Activated naive CD4-positive, alpha-beta T cell treated with anti-CD3 and anti-CD28 coated beads, Interleukin-2, amount 50 U/mL, for 24 hours (primary cell): Measurements from ENCODE around the gene HIPK4.
"Not testable (repeated sequence)": the region's sequence is repeated elsewhere in the genome, so short reads cannot be mapped to it uniquely, and the experiment has no call there.

Experiments
- H3K27ac Mint-ChIP-seq: one replicate; pipeline ENCODE4 v1.8.0; 2021; ENCODE audit warnings: mild to moderate bottlenecking, mixed read lengths
- H3K27me3 Mint-ChIP-seq: one replicate; pipeline ENCODE4 v1.8.0; 2021; ENCODE audit warnings: mixed read lengths
- H3K36me3 Mint-ChIP-seq: one replicate; pipeline ENCODE4 v1.8.0; 2021; ENCODE audit warnings: mixed read lengths
- H3K4me1 Mint-ChIP-seq: one replicate; pipeline ENCODE4 v1.8.0; 2021; ENCODE audit warnings: mixed read lengths
- H3K4me3 Mint-ChIP-seq: one replicate; pipeline ENCODE4 v1.8.0; 2021; ENCODE audit warnings: mild to moderate bottlenecking, mixed read lengths
- H3K9me3 Mint-ChIP-seq: one replicate; pipeline ENCODE4 v1.8.0; 2021; ENCODE audit warnings: mixed read lengths

Gene HIPK4

DNA sequence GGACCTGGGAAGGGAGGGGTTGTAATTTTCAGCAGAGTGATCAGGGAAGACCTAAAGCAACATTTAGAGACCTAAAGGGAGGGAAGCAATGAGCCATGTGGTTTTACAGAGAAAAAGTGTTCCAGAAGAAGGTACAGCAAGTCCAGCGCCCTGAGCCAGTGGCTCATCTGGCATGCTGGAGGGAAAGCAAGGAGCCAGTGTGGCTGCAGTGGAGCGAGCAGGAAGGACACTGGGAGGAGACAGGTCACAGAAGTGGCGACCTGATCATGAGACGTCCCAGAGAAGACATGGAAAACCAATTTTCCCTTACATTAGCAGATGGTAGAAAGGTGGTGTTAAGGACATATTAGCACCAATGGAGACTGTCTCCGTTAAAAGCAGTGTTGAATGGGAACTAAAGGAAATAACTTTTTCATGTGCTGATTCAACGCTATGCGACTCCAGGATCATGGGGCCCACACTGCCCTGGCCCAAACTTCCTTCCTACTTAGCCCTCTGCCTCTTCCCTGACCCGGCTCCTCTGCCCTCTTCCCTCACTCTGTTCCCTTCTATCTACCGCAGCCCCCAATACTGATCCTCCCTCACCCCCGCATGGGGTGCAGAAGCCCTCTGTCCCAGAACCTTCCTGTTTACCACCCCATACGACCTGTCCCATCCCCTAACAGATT lies 47.2 kb downstream of the HIPK4 start:
- Mint-ChIP-seq H3K4me1 (peaks cover 41% of the 10 kb centered on the region), H3K4me3 (no peak overlapping the region), H3K27me3 (no peaks in the 10 kb centered on the region), H3K36me3 (peaks cover 8% of the 10 kb centered on the region), H3K9me3 (no peaks in the 10 kb centered on the region), H3K27ac (no peak overlapping the region)

GRCh38 chr19:40341601-40342482 lies 48.1 kb downstream of the HIPK4 start:
- H3K27ac Mint-ChIP-seq = no peak overlapping the region
- H3K36me3 Mint-ChIP-seq = peaks cover 8% of the 10 kb centered on the region
- H3K4me3 Mint-ChIP-seq = no peak overlapping the region
- H3K27me3 Mint-ChIP-seq = no peaks in the 10 kb centered on the region
- no peaks in the 10 kb centered on the region for H3K9me3 Mint-ChIP-seq
- H3K4me1 Mint-ChIP-seq = peaks cover 34% of the 10 kb centered on the region

- Mint-ChIP-seq H3K4me3 (no peak overlapping the region), H3K27ac (no peak overlapping the region), H3K4me1 (peaks cover 24% of the 10 kb centered on the region), H3K9me3 (no peaks in the 10 kb centered on the region), H3K36me3 (peaks cover 9% of the 10 kb centered on the region), H3K27me3 (no peaks in the 10 kb centered on the region)
Observed at GRCh38 chr19:40339018-40339728, 50.8 kb downstream of the HIPK4 start.

DNA sequence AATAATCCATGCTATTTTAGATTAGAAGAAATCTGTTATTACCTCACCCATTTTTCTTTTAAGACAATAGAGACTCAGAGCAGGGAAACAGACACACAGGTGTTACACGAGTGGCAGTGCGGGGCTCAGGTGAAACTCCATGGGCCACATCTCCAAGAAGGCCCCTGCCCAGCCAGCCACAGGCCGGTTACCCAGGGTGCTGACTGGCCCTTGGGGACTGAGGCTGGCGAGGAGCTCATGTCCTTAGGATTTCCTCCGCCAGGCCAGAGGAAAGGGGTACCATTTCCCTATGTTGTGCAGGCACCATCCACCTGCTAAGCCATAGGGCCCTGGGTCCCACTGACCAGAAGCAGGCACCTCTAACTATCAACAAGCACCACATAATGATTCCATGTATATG lies 52.4 kb downstream of the HIPK4 start:
- Mint-ChIP-seq H3K27me3 (no peaks in the 10 kb centered on the region), H3K4me1 (peaks cover 18% of the 10 kb centered on the region), H3K36me3 (peaks cover 9% of the 10 kb centered on the region), H3K9me3 (no peaks in the 10 kb centered on the region), H3K27ac (no peak overlapping the region), H3K4me3 (no peak overlapping the region)

DNA sequence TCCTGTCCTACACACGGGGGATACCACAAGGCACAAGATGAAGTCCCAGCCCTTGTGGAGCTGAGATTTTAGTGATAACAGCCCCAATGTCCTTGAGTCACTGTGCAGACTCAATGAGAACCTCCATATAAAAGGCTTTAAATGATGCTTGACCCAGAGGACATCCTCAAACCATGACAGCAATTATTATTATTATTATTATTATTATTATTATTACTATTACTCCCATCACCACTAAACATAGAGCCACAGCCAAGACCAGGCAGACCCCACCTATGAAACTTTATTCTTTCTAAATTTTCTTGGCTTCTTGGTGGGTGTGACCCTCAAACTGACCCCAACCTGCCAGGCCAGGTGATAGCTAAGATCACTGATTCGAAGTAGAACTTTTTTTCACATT lies 52.9 kb downstream of the HIPK4 start:
- no peaks in the 10 kb centered on the region for H3K27me3 Mint-ChIP-seq
- no peak overlapping the region for H3K4me3 Mint-ChIP-seq
- no peaks in the 10 kb centered on the region for H3K9me3 Mint-ChIP-seq
- peaks cover 14% of the 10 kb centered on the region for H3K4me1 Mint-ChIP-seq
- H3K27ac Mint-ChIP-seq = no peak overlapping the region
- H3K36me3 Mint-ChIP-seq = peaks cover 9% of the 10 kb centered on the region

GRCh38 chr19:40336601-40336900 lies 53.4 kb downstream of the HIPK4 start:
- Mint-ChIP-seq H3K36me3 (peaks cover 9% of the 10 kb centered on the region), H3K27ac (no peak overlapping the region), H3K4me1 (peaks cover 14% of the 10 kb centered on the region), H3K27me3 (no peaks in the 10 kb centered on the region), H3K9me3 (no peaks in the 10 kb centered on the region), H3K4me3 (no peak overlapping the region)

DNA sequence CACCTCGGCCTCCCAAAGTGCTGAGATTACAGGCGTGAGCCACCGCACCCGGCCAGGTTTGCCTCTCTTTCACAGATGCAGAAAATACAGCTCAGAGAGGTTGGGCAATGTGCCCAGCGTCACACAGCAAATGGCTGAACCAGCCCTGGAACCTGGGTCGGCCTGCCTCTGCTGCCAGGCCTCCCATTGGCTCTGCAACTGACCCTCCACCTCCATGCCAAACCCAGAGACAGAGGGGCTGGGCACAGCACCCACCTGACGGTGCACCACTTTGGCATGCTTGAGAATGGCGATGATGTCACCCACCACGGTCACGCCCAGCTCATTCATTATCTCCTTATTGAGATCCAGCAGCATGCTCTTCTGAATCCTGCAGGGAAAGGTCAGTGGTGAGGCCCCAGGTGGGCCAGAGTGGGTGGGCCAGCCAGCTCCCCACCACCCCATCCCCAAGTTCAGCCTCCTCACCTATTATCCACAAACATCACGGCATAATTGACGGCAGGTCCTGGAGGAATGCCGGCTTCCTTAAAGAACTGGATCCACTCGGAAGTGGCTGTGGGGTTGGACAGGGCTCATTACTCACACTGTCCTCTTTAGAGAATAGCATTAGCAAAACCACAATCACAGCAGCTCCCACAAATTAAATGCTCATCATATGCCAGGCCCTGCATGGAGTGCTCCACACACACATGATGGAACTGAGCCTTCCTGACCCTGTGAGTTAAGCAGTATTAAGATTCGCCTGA lies 54.0 kb downstream of the HIPK4 start:
- no peaks in the 10 kb centered on the region for H3K9me3 Mint-ChIP-seq
- peaks cover 14% of the 10 kb centered on the region for H3K4me1 Mint-ChIP-seq
- H3K36me3 Mint-ChIP-seq = peaks cover 9% of the 10 kb centered on the region
- no peak overlapping the region for H3K27ac Mint-ChIP-seq
- H3K4me3 Mint-ChIP-seq = no peak overlapping the region
- H3K27me3 Mint-ChIP-seq = no peaks in the 10 kb centered on the region

- Mint-ChIP-seq H3K9me3 (no peaks in the 10 kb centered on the region), H3K36me3 (peaks cover 9% of the 10 kb centered on the region), H3K4me1 (peaks cover 12% of the 10 kb centered on the region), H3K27me3 (no peaks in the 10 kb centered on the region), H3K4me3 (no peak overlapping the region), H3K27ac (no peak overlapping the region)
Observed at GRCh38 chr19:40335101-40335500, 54.9 kb downstream of the HIPK4 start.

DNA sequence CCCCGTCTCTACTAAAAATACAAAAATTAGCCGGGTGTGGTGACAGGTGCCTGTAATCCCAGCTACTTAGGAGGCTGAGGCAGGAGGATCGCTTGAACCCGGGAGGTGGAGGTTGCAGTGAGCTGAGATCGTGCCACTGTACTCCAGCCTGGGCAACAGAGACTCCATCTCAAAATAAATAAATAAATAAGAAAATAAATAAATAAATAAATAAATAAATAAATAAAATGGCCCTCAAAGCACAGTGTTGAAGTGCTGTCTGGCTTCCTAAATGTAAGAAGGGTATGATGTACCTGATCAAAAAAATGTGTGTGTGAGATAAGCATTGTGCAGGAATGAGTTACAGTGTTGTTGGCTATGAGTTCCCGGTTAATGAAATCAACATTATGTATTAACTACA lies 56.9 kb downstream of the HIPK4 start:
- not testable (repeated sequence) for H3K4me1 Mint-ChIP-seq, H3K4me3 Mint-ChIP-seq, H3K9me3 Mint-ChIP-seq, H3K36me3 Mint-ChIP-seq, H3K27ac Mint-ChIP-seq, H3K27me3 Mint-ChIP-seq

GRCh38 chr19:40332669-40333068 lies 57.3 kb downstream of the HIPK4 start:
- no peak overlapping the region for H3K27ac Mint-ChIP-seq
- no peaks in the 10 kb centered on the region for H3K27me3 Mint-ChIP-seq
- H3K4me3 Mint-ChIP-seq = no peak overlapping the region
- no peaks in the 10 kb centered on the region for H3K4me1 Mint-ChIP-seq
- no peaks in the 10 kb centered on the region for H3K9me3 Mint-ChIP-seq
- peaks cover 1% of the 10 kb centered on the region for H3K36me3 Mint-ChIP-seq

GRCh38 chr19:40331052-40331451 lies 58.9 kb downstream of the HIPK4 start:
- no peak overlapping the region for H3K27ac Mint-ChIP-seq
- no peaks in the 10 kb centered on the region for H3K9me3 Mint-ChIP-seq
- H3K4me1 Mint-ChIP-seq = no peaks in the 10 kb centered on the region
- H3K27me3 Mint-ChIP-seq = no peaks in the 10 kb centered on the region
- H3K4me3 Mint-ChIP-seq = no peak overlapping the region
- H3K36me3 Mint-ChIP-seq = peaks cover 1% of the 10 kb centered on the region
